Measurements from ENCODE around the gene SHCBP1.

SHCBP1 gene

DNA sequence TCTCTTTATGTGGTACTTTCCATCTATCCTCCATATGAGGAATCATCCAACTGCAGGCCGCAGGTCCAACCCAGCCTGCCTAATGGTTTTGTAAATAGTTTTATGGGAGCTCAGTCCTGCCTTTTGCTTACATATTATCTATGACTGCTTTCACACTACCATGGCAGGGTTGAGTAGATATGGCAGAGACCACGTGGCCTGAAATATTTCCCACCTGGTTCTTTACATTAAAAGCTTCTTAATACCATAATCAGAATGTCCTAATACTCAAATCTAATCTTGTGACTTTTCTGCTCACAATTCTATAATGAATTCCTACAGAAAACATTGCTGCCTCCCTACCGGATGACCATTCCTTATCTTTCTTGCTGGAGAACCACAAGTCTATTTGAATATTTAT lies 71.7 kb downstream of the SHCBP1 start:
- no peak for DNase-seq (ENCODE audit: extremely low read depth, low read depth)
- TF ChIP-seq, protein P1, sequence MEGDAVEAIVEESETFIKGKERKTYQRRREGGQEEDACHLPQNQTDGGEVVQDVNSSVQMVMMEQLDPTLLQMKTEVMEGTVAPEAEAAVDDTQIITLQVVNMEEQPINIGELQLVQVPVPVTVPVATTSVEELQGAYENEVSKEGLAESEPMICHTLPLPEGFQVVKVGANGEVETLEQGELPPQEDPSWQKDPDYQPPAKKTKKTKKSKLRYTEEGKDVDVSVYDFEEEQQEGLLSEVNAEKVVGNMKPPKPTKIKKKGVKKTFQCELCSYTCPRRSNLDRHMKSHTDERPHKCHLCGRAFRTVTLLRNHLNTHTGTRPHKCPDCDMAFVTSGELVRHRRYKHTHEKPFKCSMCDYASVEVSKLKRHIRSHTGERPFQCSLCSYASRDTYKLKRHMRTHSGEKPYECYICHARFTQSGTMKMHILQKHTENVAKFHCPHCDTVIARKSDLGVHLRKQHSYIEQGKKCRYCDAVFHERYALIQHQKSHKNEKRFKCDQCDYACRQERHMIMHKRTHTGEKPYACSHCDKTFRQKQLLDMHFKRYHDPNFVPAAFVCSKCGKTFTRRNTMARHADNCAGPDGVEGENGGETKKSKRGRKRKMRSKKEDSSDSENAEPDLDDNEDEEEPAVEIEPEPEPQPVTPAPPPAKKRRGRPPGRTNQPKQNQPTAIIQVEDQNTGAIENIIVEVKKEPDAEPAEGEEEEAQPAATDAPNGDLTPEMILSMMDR (IDR thresholded peaks at IDR 0.05; ENCODE audit: low read depth, low read length) = no peak
